GM18526 (cell line): Measurements from ENCODE around the gene KRIT1.

ENCODE experiments used
- POLR2A ChIP-seq: IDR thresholded peaks from 3 replicates; pipeline ENCODE4 v1.6.1; 2011; ENCODE audit not compliant: insufficient read length; ENCODE audit errors: extremely low read depth

Gene KRIT1

DNA sequence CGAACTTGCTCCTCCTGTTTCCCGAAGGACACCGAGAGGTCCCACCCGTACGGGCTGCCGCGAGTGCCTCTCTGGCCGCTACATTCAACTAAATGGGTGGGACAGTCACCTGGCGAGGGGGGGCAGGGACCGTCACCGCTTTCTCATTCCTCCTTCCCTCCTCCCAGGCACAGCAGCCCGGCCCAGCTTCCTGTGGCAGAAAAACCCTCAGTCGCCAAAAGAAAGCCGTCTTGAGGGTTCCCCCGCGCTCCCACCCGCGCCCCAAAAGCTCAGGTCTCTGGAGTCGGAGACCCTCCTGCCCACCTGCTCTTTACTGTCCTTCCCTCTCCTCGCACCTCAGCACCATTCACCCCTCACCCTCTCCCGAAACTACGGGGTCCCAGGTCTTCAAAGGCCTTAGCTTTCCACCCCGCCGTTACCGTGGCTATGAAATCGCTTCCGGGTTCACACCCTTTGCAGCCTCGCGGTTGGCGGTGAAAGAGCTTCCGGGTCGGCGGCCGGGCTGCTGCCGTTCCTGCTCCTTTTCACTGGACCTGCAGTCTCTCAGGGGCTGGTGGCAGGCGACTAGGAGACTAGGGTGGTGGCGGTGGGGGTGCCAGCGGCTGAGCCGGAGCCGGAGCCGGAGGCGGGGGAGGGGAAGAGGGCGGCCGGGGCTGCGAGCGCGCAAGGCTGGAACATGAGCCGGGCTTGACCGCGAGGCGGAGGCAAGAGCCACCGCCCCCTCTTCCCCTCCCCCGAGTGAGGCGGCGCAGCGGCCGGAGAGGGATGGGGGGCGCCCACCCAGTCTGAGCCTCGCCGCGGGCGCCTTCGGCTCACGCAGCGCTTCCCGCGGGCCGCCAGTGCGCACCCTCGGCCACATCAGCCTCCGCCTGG is at the start of gene KRIT1, which contains the start of gene ANKIB1:
TSS of gene KRIT1 (minus strand) at position 428 of the 873 bp plus-strand sequence. CDS start 3,779 bp downstream, outside the sequence.
TSS of gene ANKIB1 (plus strand) at position 488 of the 873 bp plus-strand sequence. CDS start 49,005 bp downstream, outside the sequence.
- peak; percentile 79 for TF ChIP-seq POLR2A

DNA sequence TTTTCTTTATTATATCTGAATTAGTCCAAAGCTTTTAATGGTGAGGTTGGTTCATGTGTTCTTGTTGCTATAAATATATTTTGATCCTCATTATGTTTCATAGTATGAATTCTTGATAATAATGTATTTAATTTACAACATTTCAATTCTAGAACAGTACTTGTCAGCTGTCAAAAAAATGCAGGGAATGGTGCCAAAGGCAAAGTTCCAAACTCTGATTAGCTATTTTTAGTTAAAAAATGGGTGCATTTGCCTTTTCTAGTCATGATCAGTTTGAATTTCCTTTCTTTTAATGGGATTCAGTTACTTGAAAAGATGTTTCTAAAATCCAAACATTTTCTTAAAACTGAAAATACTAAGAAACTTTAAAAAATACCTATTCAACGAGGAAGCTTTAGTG is 49.7 kb upstream of the KRIT1 start:
- no peak for TF ChIP-seq POLR2A

DNA sequence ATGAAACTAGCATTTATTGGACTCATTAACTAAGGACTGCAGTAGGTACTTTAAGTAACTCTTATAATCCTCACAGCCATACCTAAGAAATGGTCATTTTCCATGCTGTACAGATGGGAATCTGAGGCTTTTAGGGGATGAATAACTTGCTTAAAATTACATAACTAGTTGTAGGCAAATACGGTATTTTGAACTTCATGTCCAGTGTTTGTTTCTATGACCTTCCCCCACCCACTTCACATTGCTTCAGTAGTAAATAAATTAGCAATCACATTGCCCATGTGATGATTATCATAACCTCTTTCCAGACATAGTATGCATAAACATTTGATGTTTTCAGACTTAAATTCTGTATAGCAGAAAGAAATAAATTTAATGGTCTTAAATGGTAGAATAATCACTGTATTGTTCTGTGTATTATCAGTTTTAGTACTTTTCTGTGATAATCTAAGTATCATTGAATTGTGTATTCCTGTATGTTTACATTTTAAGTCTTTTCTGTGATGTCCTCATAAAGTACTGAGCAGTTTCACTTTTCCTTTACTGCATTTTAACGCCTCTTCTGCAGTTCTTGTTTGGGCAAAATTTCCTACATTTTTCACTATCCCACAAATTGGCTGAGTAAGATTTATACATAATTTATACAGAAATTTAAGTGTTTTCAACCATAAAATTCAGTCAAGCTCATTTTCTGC is 48.3 kb upstream of the KRIT1 start:
- TF ChIP-seq POLR2A: no peak

DNA sequence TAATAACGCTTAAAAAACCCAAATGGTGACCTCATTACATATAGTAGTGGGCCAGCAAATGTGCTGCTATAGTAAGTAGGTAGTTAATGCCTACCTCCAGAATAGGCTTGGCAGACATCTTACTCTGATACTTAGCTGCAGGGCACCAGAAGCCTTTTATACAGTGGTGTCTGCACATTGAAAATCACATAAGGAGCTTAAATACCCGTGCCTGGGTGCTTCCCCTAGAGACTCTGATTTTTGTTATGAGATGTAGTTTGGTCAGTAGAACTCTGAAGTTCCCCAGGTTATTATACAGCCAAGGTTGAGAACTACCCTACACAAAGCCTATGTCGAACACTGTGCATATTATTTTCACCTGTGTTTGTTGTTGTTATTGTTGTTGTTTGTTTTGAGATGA is 47.3 kb upstream of the KRIT1 start:
- no peak for TF ChIP-seq POLR2A

DNA sequence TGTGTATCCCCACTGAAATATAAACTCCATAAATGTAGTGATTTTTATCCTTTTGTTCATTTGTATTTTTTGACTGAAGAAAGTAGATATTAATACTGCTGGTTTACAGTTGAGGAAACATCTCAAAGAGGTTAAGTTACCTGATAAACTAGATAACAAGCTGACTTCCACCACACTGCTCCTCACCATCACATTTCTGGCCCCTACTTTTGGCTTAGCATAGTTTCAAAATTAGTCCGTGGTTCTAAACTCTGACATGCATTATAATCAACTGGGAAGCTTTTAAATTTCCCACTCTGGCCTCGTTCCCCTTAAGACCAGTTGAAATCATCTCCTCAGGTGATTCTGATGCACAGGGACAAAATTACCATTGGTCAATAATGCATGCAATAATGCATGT is 43.6 kb upstream of the KRIT1 start:
- no peak for TF ChIP-seq POLR2A

DNA sequence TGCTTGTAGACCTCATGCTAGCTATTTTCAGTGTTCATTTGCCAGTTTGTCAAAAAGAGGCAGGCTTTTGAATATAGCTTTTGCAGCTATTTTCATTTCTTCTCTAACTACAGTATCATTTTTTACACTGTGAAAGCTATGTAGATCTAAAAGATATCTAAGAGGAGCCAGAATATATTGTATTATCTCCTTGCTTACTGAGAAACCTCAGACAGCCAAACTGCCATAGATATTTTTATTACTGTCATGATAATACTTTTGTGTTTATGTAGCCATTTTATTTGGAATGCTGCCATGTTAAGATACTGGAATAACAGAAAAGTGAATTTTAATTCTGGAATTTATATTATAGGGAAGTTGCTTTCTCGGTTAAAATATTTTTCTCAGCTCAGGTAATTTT is 37.2 kb upstream of the KRIT1 start:
- TF ChIP-seq POLR2A: no peak

DNA sequence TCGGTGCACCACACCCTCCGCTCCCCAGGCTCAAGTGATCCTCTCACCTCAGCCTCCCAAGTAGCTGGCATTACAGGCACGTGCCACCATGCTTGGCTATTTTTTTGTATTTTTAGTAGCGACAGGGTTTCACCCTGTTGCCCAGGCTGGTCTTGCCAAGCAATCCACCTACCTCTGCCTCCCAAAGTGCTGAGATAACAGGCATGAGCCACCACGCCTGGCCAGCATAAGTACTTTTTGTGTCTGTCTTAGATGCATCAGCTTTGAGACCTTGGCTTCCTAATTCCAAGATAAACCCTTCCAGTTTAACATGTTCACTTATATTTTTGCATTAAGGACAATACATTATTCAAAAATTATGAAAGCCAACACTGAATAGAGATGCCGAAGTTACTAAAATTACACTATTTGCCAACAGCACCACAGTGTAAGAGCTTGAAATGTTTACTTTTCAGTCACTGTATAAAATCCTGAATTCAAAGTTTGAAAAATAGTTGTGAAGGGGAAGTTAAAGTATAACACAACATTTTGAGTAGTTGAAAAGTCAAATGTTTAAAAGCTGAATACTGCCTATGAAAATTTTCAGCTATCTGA is 36.6 kb upstream of the KRIT1 start:
- no peak for TF ChIP-seq POLR2A

DNA sequence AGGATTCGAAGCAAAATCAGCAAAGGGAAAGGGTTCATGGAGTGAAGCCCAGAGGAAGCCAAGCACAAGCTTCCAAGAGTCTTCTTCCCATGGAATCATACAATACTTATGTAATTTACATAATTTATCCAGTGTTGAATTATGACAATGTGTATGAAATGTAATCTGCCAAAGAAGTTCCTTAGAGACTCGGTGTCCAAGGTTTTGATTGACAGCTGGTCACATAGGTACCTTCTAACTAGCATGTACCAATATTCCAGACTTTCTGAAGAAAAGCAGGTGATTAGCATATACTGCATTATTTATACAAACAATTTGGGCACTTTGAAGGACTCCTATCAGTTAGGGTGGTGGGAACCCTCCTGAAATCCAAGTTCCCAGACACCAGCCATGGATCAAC is 35.3 kb upstream of the KRIT1 start:
- TF ChIP-seq POLR2A: no peak

DNA sequence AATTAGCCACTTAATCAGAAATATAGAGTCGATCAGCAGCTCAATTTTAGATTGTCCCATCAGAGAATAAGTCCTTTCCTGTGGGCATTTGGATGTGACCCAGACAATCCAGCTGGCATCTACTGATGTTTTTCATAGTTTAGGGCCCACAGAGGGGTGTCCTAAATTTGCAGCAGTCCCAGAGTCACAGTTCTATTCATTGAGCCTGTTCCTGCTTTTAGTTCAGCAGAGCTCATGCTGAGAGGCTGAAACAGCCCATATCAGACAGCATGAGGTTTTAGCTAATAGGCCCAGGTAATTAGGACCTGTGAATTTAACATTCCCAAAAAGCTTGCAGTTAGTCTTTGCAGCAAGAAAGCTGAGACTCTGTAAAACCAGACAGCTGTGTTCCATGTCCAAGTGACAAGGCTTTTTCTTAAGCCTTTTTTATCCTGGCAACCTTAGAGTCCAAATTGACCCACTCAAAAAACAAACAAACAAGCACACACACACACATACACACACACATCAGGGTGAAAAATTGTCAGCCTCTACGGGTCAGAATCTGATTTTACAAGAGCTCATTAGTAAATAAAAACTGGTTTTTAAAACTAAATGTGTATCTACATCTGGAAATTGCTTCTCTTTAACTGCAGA is 33.8 kb upstream of the KRIT1 start:
- no peak for TF ChIP-seq POLR2A

DNA sequence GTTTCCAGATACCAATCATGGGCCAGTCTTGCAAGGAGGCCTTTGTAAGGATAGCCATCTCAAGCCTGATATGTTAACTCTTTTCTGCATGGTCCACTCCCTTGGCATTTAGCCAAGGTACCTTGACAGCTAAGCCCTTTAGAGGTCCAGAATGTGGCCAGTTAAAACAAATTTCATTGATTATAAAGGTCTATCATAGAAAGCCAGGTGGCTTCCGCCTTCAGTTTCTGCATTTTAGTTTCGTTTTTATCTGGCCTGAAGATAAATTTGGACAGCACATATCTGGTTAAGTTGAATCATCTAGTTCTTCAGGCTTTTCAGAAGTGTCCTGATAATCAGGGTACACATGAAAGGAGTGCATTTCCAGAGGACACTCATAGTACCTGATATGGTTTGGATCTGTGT is 30.7 kb upstream of the KRIT1 start:
- no peak for TF ChIP-seq POLR2A

DNA sequence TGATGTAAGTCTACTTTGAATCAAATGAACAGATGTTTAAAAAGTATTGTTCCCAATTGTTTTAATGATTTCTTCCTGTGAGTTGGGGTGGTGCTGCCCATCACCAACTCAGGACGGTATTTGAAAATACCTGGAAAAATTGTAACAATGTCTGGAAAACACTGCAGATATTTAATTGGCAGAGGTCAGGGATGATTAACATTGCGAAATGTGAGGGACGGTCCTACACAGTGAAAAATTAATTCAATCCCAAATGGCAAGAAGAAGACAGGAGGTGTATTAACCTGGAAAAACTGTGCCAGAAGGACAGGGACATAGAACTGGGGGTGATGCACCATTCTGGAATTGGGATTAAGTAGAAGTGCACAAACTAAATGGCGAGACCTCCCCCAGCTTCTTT is 29.6 kb upstream of the KRIT1 start:
- TF ChIP-seq POLR2A: no peak

DNA sequence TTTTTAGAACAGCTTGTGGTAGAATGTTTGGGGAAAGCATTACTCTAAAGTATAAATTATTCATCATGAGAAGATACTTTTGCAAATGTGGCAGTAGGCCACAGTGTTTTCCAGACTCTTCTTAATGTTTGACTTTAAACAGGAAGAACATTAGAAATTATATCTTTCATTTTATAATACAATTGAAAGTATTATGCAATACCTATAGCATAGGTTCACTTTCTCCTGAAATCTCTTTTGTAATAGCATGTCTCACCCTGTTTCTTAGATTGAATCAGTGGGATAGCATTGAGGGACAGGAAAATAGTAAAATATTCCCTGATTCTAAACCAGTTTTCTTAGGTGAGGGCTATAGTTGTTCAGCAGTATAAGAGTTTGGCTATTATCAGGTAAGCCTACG is 23.2 kb upstream of the KRIT1 start:
- TF ChIP-seq POLR2A: no peak

DNA sequence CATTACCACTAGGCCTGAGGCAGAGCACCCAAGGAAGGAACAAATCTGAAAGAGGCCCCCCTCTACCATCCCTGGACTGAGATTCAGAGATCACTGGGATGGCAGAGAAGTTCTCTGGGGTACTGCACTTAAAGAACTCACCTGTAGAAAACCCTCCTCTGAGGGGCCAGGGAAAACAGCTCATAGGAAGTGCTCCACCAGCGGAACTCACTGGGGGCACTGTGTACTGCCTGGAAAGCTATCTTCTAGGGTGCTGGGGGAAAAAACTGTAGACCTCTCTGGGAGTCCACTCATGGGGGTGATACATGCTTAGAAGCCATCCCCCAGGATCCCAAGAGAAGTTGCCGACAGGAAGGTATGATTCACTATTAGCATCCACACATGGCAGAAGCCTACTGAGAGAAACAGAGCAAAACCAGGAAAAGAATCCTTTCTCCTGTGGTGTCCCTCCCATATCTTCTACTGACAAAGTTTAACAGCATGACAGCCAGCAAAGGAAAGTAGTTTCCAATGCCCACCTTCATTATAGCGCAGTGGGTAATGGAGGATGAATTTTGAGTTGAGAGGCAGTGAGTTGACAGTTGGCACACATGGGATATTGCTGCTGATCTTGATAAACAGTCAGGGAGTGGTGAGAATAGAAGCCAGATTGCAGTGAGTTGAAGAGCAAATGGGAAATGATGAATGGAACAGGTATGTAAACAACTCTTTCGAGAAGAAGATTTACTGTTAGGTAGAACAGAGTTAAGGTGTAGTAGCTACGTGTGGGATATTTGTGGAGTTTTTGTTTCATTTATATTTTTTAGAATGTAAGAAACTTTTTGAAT is 20.9 kb upstream of the KRIT1 start:
- TF ChIP-seq POLR2A: no peak

DNA sequence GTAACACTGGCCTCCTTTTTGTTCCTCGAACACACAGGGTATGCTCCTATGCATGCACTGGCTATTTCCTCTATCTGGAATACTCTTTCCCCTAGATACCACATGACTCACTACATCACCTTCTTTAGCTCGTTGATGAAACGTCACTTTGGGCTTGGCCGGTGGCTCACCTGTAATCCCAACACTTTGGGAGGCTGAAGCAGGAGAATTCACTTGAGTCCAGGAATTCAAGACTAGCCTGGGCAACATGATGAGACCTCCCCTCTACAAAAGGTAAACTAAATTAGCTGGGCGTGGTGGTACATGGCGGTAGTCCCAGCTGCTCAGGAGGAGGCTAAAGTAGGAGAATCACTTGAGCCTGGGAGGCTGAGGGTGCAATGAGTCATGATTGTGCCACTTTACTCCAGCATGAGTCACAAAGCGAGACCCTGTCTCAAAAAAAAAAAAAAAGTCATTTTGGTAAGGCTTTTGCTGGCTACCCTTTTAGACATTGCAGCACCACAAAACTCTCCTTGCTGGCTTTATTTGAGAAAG is 14.6 kb upstream of the KRIT1 start:
- no peak for TF ChIP-seq POLR2A
